ENCODE results near the gene IGSF9.

GRCh38 chr1:159882527-159882862 lies 62.9 kb downstream of the IGSF9 start:
- TF ChIP-seq POLR2A (IDR thresholded peaks at IDR 0.05; ENCODE audit: low read length) (no peak), GATA1 (IDR thresholded peaks at IDR 0.05; ENCODE audit: low read depth, low read length) (no peak)
